Parathyroid adenoma (tissue), 2 donors: ENCODE measurements around the gene PDIA5.

Experiments
- H2AFZ ChIP-seq: fragments of 300-600 bp; sonication (generic); one replicate; pipeline ENCODE4 v1.7.0; 2017; ENCODE audit warnings: antibody characterized with exemption, mild to moderate bottlenecking
- H3K27ac ChIP-seq: fragments of 300-600 bp; sonication (generic); one replicate; pipeline ENCODE4 v1.7.0; 2017
- H3K27me3 ChIP-seq: fragments of 300-600 bp; sonication (generic); one replicate; pipeline ENCODE4 v1.7.0; 2017; ENCODE audit warnings: low read length; ENCODE audit not compliant: control insufficient read depth, insufficient read depth
- H3K36me3 ChIP-seq: fragments of 300-600 bp; sonication (generic); one replicate; pipeline ENCODE4 v1.7.0; 2017; ENCODE audit warnings: low read length; ENCODE audit not compliant: control insufficient read depth, insufficient read depth
- H3K4me1 ChIP-seq: fragments of 300-600 bp; sonication (generic); one replicate; pipeline ENCODE4 v1.7.0; 2017; ENCODE audit warnings: control low read depth
- H3K4me2 ChIP-seq: fragments of 300-600 bp; sonication (generic); one replicate; pipeline ENCODE4 v1.7.0; 2017; ENCODE audit warnings: low read length
- H3K4me3 ChIP-seq: fragments of 300-600 bp; sonication (generic); one replicate; pipeline ENCODE4 v1.7.0; 2017; ENCODE audit warnings: low read depth, low read length
- H3K79me2 ChIP-seq: fragments of 300-600 bp; sonication (generic); one replicate; pipeline ENCODE4 v1.7.0; 2017; ENCODE audit warnings: control low read depth
- H3K9ac ChIP-seq: fragments of 300-600 bp; sonication (generic); one replicate; pipeline ENCODE4 v1.7.0; 2017; ENCODE audit warnings: mild to moderate bottlenecking
- H3K9me3 ChIP-seq: fragments of 300-600 bp; sonication (generic); one replicate; pipeline ENCODE4 v1.7.0; 2017; ENCODE audit warnings: low read length; ENCODE audit not compliant: control insufficient read depth
- CTCF ChIP-seq: fragments of 300-600 bp; sonication (generic); IDR thresholded peaks from one replicate; pipeline ENCODE4 v1.7.0; 2017; ENCODE audit warnings: antibody characterized with exemption, mild to moderate bottlenecking
- donor health status: primary hyperparathyroidism.

Gene PDIA5

GRCh38 chr3:123201223-123201556 lies 134.4 kb downstream of the PDIA5 start:
- Histone ChIP-seq H3K9me3 (no peaks in the 10 kb centered on the region), H3K4me3 (peak overlapping the region; percentile 94), H2AFZ (peak overlapping the region; percentile 98), H3K4me2 (peak overlapping the region; percentile 97), H3K79me2 (peaks cover 9% of the 10 kb centered on the region), H3K9ac (no peak overlapping the region), H3K27me3 (no peaks in the 10 kb centered on the region), H3K27ac (peak overlapping the region; percentile 84), H3K4me1 (no peaks in the 10 kb centered on the region), H3K36me3 (no peaks in the 10 kb centered on the region)
- TF ChIP-seq CTCF: no peak

GRCh38 chr3:123201557-123202427 lies 135.0 kb downstream of the PDIA5 start, which contains the start of gene SEC22A:
Gene SEC22A (plus strand): TSS chr3:123201943. CDS start chr3:123209218, 7,275 bp downstream.
- Histone ChIP-seq H3K4me1 (peaks cover under 1% of the 10 kb centered on the region), H2AFZ (peak within 1 kb of the TSS; percentile 98), H3K27me3 (no peaks in the 10 kb centered on the region), H3K9ac (peak within 1 kb of the TSS; percentile 96), H3K4me2 (peak within 1 kb of the TSS; percentile 97), H3K79me2 (peaks cover 9% of the 10 kb centered on the region), H3K27ac (peak within 1 kb of the TSS; percentile 84), H3K4me3 (peak within 1 kb of the TSS; percentile 94), H3K36me3 (no peaks in the 10 kb centered on the region), H3K9me3 (no peaks in the 10 kb centered on the region)
- no peak for TF ChIP-seq CTCF

- Histone ChIP-seq H3K4me3 (peak overlapping the region; percentile 94), H3K9ac (peak overlapping the region; percentile 96), H3K4me1 (peaks cover 3% of the 10 kb centered on the region), H3K79me2 (peaks cover 9% of the 10 kb centered on the region), H3K27ac (peak overlapping the region; percentile 84), H3K27me3 (no peaks in the 10 kb centered on the region), H3K9me3 (no peaks in the 10 kb centered on the region), H3K36me3 (no peaks in the 10 kb centered on the region), H3K4me2 (peak overlapping the region; percentile 97), H2AFZ (peak overlapping the region; percentile 98)
- no peak for TF ChIP-seq CTCF
These were observed 135.6 kb downstream of the PDIA5 start for GRCh38 chr3:123202451-123202850.
